Panc1 (cell line): Measurements from ENCODE around the gene TLCD3A.
"Not testable (repeated sequence)": the region's sequence is repeated elsewhere in the genome, so short reads cannot be mapped to it uniquely, and the experiment has no call there.

Experiments used
- POLR2AphosphoS5 ChIP-seq: IDR thresholded peaks from 2 replicates; pipeline ENCODE4 v1.6.1; 2012; ENCODE audit warnings: mild to moderate bottlenecking, low read depth, low read length, moderate library complexity
- SIN3A ChIP-seq: IDR thresholded peaks from 2 replicates; pipeline ENCODE4 v1.6.1; 2012; ENCODE audit warnings: low read depth, mild to moderate bottlenecking, low read length, moderate library complexity, borderline replicate concordance; ENCODE audit not compliant: insufficient read depth
- TCF7L2 ChIP-seq: IDR thresholded peaks from 2 replicates; pipeline ENCODE4 v1.6.1; 2011; ENCODE audit warnings: mild to moderate bottlenecking, low read depth, low read length, inconsistent platforms
- TF ChIP-seq, protein P1 (sequence below): fragments of 450-650 bp; IDR thresholded peaks from 2 replicates; pipeline ENCODE4 v1.5.1; 2017; ENCODE audit warnings: mild to moderate bottlenecking
- TF ChIP-seq, protein P2 (sequence below), 2 experiments: IDR thresholded peaks; 2 replicates each; pipeline ENCODE4 v1.6.1; 2011 to 2012; ENCODE audit warnings: low read depth in 2 of 2, control low read depth in 1 of 2, low read length in 1 of 2, mild to moderate bottlenecking in 1 of 2, moderate library complexity in 1 of 2; ENCODE audit not compliant: insufficient read depth in 1 of 2

GRCh38 chr17:790874-791247 lies 58.5 kb downstream of the TLCD3A start:
- not testable (repeated sequence) for TF ChIP-seq SIN3A, POLR2AphosphoS5, TCF7L2
- TF ChIP-seq, protein P1, sequence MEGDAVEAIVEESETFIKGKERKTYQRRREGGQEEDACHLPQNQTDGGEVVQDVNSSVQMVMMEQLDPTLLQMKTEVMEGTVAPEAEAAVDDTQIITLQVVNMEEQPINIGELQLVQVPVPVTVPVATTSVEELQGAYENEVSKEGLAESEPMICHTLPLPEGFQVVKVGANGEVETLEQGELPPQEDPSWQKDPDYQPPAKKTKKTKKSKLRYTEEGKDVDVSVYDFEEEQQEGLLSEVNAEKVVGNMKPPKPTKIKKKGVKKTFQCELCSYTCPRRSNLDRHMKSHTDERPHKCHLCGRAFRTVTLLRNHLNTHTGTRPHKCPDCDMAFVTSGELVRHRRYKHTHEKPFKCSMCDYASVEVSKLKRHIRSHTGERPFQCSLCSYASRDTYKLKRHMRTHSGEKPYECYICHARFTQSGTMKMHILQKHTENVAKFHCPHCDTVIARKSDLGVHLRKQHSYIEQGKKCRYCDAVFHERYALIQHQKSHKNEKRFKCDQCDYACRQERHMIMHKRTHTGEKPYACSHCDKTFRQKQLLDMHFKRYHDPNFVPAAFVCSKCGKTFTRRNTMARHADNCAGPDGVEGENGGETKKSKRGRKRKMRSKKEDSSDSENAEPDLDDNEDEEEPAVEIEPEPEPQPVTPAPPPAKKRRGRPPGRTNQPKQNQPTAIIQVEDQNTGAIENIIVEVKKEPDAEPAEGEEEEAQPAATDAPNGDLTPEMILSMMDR = not testable (repeated sequence)
- TF ChIP-seq, protein P2, sequence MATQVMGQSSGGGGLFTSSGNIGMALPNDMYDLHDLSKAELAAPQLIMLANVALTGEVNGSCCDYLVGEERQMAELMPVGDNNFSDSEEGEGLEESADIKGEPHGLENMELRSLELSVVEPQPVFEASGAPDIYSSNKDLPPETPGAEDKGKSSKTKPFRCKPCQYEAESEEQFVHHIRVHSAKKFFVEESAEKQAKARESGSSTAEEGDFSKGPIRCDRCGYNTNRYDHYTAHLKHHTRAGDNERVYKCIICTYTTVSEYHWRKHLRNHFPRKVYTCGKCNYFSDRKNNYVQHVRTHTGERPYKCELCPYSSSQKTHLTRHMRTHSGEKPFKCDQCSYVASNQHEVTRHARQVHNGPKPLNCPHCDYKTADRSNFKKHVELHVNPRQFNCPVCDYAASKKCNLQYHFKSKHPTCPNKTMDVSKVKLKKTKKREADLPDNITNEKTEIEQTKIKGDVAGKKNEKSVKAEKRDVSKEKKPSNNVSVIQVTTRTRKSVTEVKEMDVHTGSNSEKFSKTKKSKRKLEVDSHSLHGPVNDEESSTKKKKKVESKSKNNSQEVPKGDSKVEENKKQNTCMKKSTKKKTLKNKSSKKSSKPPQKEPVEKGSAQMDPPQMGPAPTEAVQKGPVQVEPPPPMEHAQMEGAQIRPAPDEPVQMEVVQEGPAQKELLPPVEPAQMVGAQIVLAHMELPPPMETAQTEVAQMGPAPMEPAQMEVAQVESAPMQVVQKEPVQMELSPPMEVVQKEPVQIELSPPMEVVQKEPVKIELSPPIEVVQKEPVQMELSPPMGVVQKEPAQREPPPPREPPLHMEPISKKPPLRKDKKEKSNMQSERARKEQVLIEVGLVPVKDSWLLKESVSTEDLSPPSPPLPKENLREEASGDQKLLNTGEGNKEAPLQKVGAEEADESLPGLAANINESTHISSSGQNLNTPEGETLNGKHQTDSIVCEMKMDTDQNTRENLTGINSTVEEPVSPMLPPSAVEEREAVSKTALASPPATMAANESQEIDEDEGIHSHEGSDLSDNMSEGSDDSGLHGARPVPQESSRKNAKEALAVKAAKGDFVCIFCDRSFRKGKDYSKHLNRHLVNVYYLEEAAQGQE (IDR thresholded peaks at IDR 0.05; ENCODE audit: insufficient read depth in 1 of 2, low read depth in 2 of 2, low read length in 1 of 2) = not testable (repeated sequence)
